Testis (tissue), 3 donors: ENCODE measurements around the gene ABCC4. TPM values are rescaled to one million over a fixed set of nuclear protein-coding genes. Genes with fewer than 3 reads are reported as not detected.

Experiments used
- DNase-seq: peaks from one replicate; pipeline ENCODE4 v3.0.0-alpha.2; 2019
- H3K27ac ChIP-seq, 2 donors: fragments of 200-600 bp; sonication (generic); one replicate each; pipeline ENCODE4 v1.5.1; 2019
- H3K27me3 ChIP-seq: fragments of 200-600 bp; sonication (generic); one replicate; pipeline ENCODE4 v1.5.1; 2019
- H3K36me3 ChIP-seq: fragments of 200-600 bp; sonication (generic); one replicate; pipeline ENCODE4 v1.5.1; 2017; ENCODE audit warnings: low read depth; ENCODE audit errors: missing control alignments
- H3K4me1 ChIP-seq: fragments of 200-600 bp; sonication (generic); one replicate; pipeline ENCODE4 v1.5.1; 2019
- H3K4me3 ChIP-seq, 2 donors: fragments of 200-600 bp; sonication (generic); one replicate each; pipeline ENCODE4 v1.5.1; 2017 to 2019
- H3K9me3 ChIP-seq: fragments of 200-600 bp; sonication (generic); one replicate; pipeline ENCODE4 v1.5.1; 2017
- CTCF ChIP-seq, 3 experiments: fragments of 450-650 bp in 2 of 3; fragments of 200-600 bp in 1 of 3; sonication (generic) in 1 of 3; IDR thresholded peaks; one replicate each; pipeline ENCODE4 v1.5.1; 2016 to 2019; ENCODE audit warnings: antibody characterized with exemption in 3 of 3, mild to moderate bottlenecking in 2 of 3, moderate library complexity in 1 of 3
- POLR2A ChIP-seq: fragments of 450-650 bp; IDR thresholded peaks from one replicate; pipeline ENCODE4 v1.6.1; 2017; ENCODE audit warnings: antibody characterized with exemption, mild to moderate bottlenecking, moderate library complexity
- WGBS, 2 donors: methylation state at CpG; one replicate each; pipeline ENCODE4 v1.1.5; 2018; 5-methylcytosine and 5-hydroxymethylcytosine counted together
- intact Hi-C: fragments of 100-400 bp; cut with DNase I; formaldehyde crosslinking; loops from one replicate; pipeline ENCODE4 v1.15.1; 2023; ENCODE audit warnings: low total_unique reads
- polyA plus RNA-seq: library from polyadenylated mRNA; stranded (reverse); fragments of 350-450 nt; fragmentation: Illumina TruSeq; extraction: RNeasy Lipid Tissue Mini Kit (QIAGEN cat#74804); gene quantifications from one replicate; pipeline ENCODE4 v1.2.3, GENCODE V29; 2014; ENCODE audit warnings: low read depth, low replicate concordance; ENCODE audit not compliant: insufficient read depth
- total RNA-seq, 2 donors: library from RNA; depleted of rRNA; stranded (reverse); fragments of >200 nt; gene quantifications; one replicate each; pipeline ENCODE4 v1.2.3, GENCODE V29; 2016

ABCC4 gene
- total and polyA plus RNA-seq, 3 donors from 2014 or later, result 11.0 to 23.5 (median 14.9) TPM

GRCh38 chr13:94988654-94989053, 312.6 kb downstream of the ABCC4 start:
- Histone ChIP-seq H3K27ac (no peak overlapping the region), H3K4me1 (no peaks in the 10 kb centered on the region), H3K36me3 (no peaks in the 10 kb centered on the region), H3K27me3 (no peaks in the 10 kb centered on the region), H3K9me3 (no peaks in the 10 kb centered on the region), H3K4me3 (no peak overlapping the region)
- no peak for TF ChIP-seq POLR2A
- TF ChIP-seq CTCF (IDR thresholded peaks at IDR 0.05), result no peak
- intact Hi-C loops, result no loop called here
- no peak for DNase-seq
- 63 to 76% methylated on average over 3 of the region's 3 CpGs for WGBS, 2 donors

- no peaks in the 10 kb centered on the region for H3K4me1 ChIP-seq
- no peaks in the 10 kb centered on the region for H3K36me3 ChIP-seq
- intact Hi-C loops, result no loop called here
- WGBS, 2 donors, result 92 to 100% methylated on average over 1 of the region's 1 CpG
- no peaks in the 10 kb centered on the region for H3K27me3 ChIP-seq
- H3K27ac ChIP-seq, result no peak overlapping the region
- no peak overlapping the region for H3K4me3 ChIP-seq
- H3K9me3 ChIP-seq, result no peaks in the 10 kb centered on the region
- no peak for TF ChIP-seq POLR2A
- TF ChIP-seq CTCF (IDR thresholded peaks at IDR 0.05), result no peak
- no peak for DNase-seq
Observed at GRCh38 chr13:94987869-94988268, 313.4 kb downstream of the ABCC4 start.

GRCh38 chr13:94987081-94987480, 314.2 kb downstream of the ABCC4 start:
- Histone ChIP-seq H3K9me3 (no peaks in the 10 kb centered on the region), H3K27ac (no peak overlapping the region), H3K27me3 (no peaks in the 10 kb centered on the region), H3K4me3 (no peak overlapping the region), H3K36me3 (no peaks in the 10 kb centered on the region), H3K4me1 (no peaks in the 10 kb centered on the region)
- intact Hi-C loops, result no loop called here
- 86 to 89% methylated on average over 5 of the region's 5 CpGs for WGBS, 2 donors
- DNase-seq, result no peak
- TF ChIP-seq POLR2A, result no peak
- TF ChIP-seq CTCF (IDR thresholded peaks at IDR 0.05), result no peak

- no peak for DNase-seq
- intact Hi-C loops, result no loop called here
- Histone ChIP-seq H3K27ac (no peak overlapping the region), H3K9me3 (no peaks in the 10 kb centered on the region), H3K36me3 (no peaks in the 10 kb centered on the region), H3K4me1 (no peaks in the 10 kb centered on the region), H3K27me3 (no peaks in the 10 kb centered on the region), H3K4me3 (no peak overlapping the region)
- 82% methylated on average over 4 of the region's 4 CpGs for WGBS, 2 donors
- TF ChIP-seq POLR2A, result no peak
Observed at GRCh38 chr13:94984958-94985357, 316.3 kb downstream of the ABCC4 start.

- 91 to 95% methylated on average over 3 of the region's 3 CpGs for WGBS, 2 donors
- Histone ChIP-seq H3K4me1 (no peaks in the 10 kb centered on the region), H3K9me3 (no peaks in the 10 kb centered on the region), H3K4me3 (no peak overlapping the region), H3K27ac (no peak overlapping the region), H3K27me3 (no peaks in the 10 kb centered on the region), H3K36me3 (no peaks in the 10 kb centered on the region)
- no peak for TF ChIP-seq POLR2A
- TF ChIP-seq CTCF (IDR thresholded peaks at IDR 0.05), result no peak
- intact Hi-C loops, result no loop called here
- no peak for DNase-seq
Observed at GRCh38 chr13:94978516-94978915, 322.7 kb downstream of the ABCC4 start.
